Right lung (tissue), 5 donors: ENCODE data around the gene ZNRF3. TPM values are rescaled to one million over a fixed set of nuclear protein-coding genes. Genes with fewer than 3 reads are reported as not detected.
A peak's percentile ranks its signal among the peaks of the same experiment; 100 is the strongest.
"Not testable (repeated sequence)": the region's sequence is repeated elsewhere in the genome, so short reads cannot be mapped to it uniquely, and the experiment has no call there.

Source experiments
- DNase-seq, 2 donors: peaks; one replicate each; pipeline ENCODE4 v3.0.0-alpha.2; 2013
- polyA plus RNA-seq, 5 donors: library from polyadenylated mRNA; unstranded; fragments of 120-200 nt; gene quantifications; one replicate each; pipeline versions ENCODE4 v1.2.1 to v1.2.3, GENCODE V29; 2013; ENCODE audit warnings: inconsistent platforms in 1 of 5, low replicate concordance in 1 of 5; ENCODE audit not compliant: insufficient read length in 5 of 5, insufficient read depth in 1 of 5

The ZNRF3 gene
- polyA plus RNA-seq, 5 donors, result 20.8 to 33.3 (median 24.7) TPM

- DNase-seq, result not testable (repeated sequence)
Measured at GRCh38 chr22:29083576-29083932, 200.2 kb downstream of the ZNRF3 start.

- no peak for DNase-seq
Measured at GRCh38 chr22:29083933-29084591, 200.7 kb downstream of the ZNRF3 start.

GRCh38 chr22:29087012-29087411, 203.6 kb downstream of the ZNRF3 start:
- DNase-seq, result no peak

GRCh38 chr22:29088809-29089208, 205.4 kb downstream of the ZNRF3 start:
- DNase-seq, result no peak

- DNase-seq, result no peak
Measured at GRCh38 chr22:29089507-29089906, 206.1 kb downstream of the ZNRF3 start.

- no peak for DNase-seq
Measured at GRCh38 chr22:29090039-29090438, 206.7 kb downstream of the ZNRF3 start.

GRCh38 chr22:29092243-29092642, 208.9 kb downstream of the ZNRF3 start:
- DNase-seq, result no peak

- no peak for DNase-seq
Measured at GRCh38 chr22:29093030-29093429, 209.7 kb downstream of the ZNRF3 start.

GRCh38 chr22:29093501-29094300, 210.3 kb downstream of the ZNRF3 start:
- DNase-seq, result peak in 1 of 2 donors; percentile 48

- DNase-seq, result no peak
Measured at GRCh38 chr22:29095459-29095858, 212.1 kb downstream of the ZNRF3 start.

GRCh38 chr22:29096736-29097669, 213.6 kb downstream of the ZNRF3 start:
- DNase-seq, result no peak

- DNase-seq, result no peak
Measured at GRCh38 chr22:29098296-29098695, 214.9 kb downstream of the ZNRF3 start.

GRCh38 chr22:29102300-29102699, 218.9 kb downstream of the ZNRF3 start:
- no peak for DNase-seq

- no peak for DNase-seq
Measured at GRCh38 chr22:29103121-29103520, 219.7 kb downstream of the ZNRF3 start.

GRCh38 chr22:29105468-29105867, 222.1 kb downstream of the ZNRF3 start:
- no peak for DNase-seq

GRCh38 chr22:29106839-29107238, 223.5 kb downstream of the ZNRF3 start:
- no peak for DNase-seq

Other genes with a start within 250 kb of the ZNRF3 start
- 10 to 100 TPM; 27.1 to 42.4 (median 37.1) TPM for gene TTC28, start 203.7 kb upstream of the ZNRF3 start, polyA plus RNA-seq
- gene CHEK2, start 141.8 kb upstream of the ZNRF3 start, polyA plus RNA-seq, result 10 to 100 TPM; 14.5 to 25.1 (median 19.0) TPM
- gene HSCB, start 141.5 kb upstream of the ZNRF3 start, polyA plus RNA-seq, result 10 to 100 TPM; 19.8 to 23.4 (median 20.7) TPM
- gene CCDC117, start 110.9 kb upstream of the ZNRF3 start, polyA plus RNA-seq, result 10 to 100 TPM; 26.1 to 48.3 (median 37.7) TPM
- gene XBP1, start 83.0 kb upstream of the ZNRF3 start, polyA plus RNA-seq, result 100 to 1,000 TPM in 3 of 5 donors, 10 to 100 TPM in 2; 90.7 to 129 (median 101) TPM
- 1 to 10 TPM in 2 of 5 donors, under 1 TPM in 3; 0.75 to 1.6 (median 0.98) TPM for gene C22orf31, start 178.3 kb downstream of the ZNRF3 start, polyA plus RNA-seq
- 10 to 100 TPM; 25.1 to 43.9 (median 33.8) TPM for gene KREMEN1, start 189.5 kb downstream of the ZNRF3 start, polyA plus RNA-seq